Measurements from ENCODE around the gene GFI1B. TPM values are rescaled to one million over a fixed set of nuclear protein-coding genes. Genes with fewer than 3 reads are reported as not detected.
A peak's percentile ranks its signal among the peaks of the same experiment; 100 is the strongest.
"Not testable (repeated sequence)": the region's sequence is repeated elsewhere in the genome, so short reads cannot be mapped to it uniquely, and the experiment has no call there.

GFI1B gene
- total RNA-seq, 1 donor from 2014 or later: 0.52 TPM

DNA sequence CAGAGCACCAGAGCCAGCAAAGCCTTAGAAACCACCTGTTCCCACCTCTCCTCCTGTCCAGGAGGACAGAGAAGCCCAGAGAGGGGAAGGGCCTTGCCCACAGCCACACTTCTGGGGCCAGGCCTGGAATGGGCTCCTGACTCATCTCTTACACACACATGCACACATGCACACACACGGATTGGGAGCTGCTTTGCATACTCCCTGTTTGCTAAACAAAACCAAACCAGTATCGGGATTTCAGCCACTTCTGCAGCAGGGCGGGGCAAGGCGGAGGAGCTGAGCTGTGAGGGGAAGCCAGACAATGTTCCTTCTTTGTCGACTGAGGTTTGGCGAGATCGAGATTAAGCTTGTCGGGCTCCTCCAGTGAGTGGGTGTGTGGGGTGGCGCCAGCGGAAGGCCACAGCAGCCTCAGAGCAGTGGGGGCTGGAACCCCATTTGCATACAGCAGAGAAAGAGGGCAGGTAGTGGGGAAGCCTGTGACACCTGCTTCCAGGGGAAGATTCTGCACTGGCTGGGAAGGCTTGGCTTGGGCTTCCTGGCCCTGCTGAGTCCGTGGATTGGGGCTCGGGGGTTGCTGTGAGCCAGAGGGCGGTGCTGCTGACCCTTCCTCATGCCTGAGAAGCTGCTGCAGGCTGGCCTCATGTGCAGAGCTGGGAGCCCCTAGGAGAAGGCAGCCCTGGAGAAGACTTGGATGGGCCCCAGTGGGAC is 16.1 kb downstream of the GFI1B start:
- no peaks in the 10 kb centered on the region for H3K36me3 ChIP-seq
- TF ChIP-seq, protein P1, sequence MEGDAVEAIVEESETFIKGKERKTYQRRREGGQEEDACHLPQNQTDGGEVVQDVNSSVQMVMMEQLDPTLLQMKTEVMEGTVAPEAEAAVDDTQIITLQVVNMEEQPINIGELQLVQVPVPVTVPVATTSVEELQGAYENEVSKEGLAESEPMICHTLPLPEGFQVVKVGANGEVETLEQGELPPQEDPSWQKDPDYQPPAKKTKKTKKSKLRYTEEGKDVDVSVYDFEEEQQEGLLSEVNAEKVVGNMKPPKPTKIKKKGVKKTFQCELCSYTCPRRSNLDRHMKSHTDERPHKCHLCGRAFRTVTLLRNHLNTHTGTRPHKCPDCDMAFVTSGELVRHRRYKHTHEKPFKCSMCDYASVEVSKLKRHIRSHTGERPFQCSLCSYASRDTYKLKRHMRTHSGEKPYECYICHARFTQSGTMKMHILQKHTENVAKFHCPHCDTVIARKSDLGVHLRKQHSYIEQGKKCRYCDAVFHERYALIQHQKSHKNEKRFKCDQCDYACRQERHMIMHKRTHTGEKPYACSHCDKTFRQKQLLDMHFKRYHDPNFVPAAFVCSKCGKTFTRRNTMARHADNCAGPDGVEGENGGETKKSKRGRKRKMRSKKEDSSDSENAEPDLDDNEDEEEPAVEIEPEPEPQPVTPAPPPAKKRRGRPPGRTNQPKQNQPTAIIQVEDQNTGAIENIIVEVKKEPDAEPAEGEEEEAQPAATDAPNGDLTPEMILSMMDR (IDR thresholded peaks at IDR 0.05): no peak
- DNase-seq (no peak), ATAC-seq (peak; percentile 73)
- H3K4me3 ChIP-seq: no peak overlapping the region
- no peak overlapping the region for H3K27ac ChIP-seq
- intact Hi-C loops (cut with DNase I): no loop called here
- no peaks in the 10 kb centered on the region for H3K9me3 ChIP-seq
- H3K27me3 ChIP-seq: peaks cover 50% of the 10 kb centered on the region
- peaks cover 9% of the 10 kb centered on the region for H3K4me1 ChIP-seq

DNA sequence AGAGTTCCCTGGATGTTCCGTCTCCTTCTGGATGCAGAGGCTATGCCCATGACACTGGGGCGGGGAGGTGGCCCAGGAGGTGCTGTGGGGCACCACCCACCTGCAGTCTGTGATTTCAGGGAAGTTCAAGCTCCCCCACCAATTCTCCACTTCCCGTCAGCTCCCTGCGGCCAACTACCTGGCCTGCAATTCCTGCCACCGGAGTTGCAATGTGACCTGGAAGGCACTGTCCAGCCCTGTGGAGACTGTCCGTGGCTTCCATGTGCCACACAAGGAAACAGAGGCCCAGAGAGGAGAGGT is 16.6 kb downstream of the GFI1B start:
- no peak for ATAC-seq
- Histone ChIP-seq H3K27me3 (peaks cover 50% of the 10 kb centered on the region), H3K9me3 (no peaks in the 10 kb centered on the region), H3K4me1 (peaks cover 9% of the 10 kb centered on the region), H3K36me3 (no peaks in the 10 kb centered on the region), H3K4me3 (no peak overlapping the region), H3K27ac (no peak overlapping the region)
- intact Hi-C loops (cut with DNase I): no loop called here
- TF ChIP-seq, protein P1 (IDR thresholded peaks at IDR 0.05): no peak
- DNase-seq: no peak

DNA sequence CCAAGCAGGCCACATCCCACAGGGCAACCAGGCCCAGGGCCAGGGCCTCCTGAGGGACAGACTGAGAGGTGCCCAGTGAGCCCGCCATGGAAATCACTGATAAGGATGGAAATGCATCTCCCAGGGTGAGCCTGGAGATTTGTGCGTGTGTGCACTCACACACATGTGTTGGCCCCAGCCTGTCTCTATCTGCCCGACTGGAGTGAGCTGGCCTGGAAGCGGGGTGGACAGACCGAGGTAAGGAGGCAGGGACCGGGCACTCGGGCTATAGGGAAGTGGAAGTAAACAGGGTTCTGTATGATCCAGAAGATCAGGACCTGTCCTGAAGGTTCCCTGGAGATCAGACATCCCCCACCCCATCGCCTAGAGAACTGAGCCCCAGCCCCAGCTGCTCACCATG is 17.4 kb downstream of the GFI1B start:
- H3K27me3 ChIP-seq: peaks cover 47% of the 10 kb centered on the region
- intact Hi-C loops (cut with DNase I): no loop called here
- no peak for DNase-seq

DNA sequence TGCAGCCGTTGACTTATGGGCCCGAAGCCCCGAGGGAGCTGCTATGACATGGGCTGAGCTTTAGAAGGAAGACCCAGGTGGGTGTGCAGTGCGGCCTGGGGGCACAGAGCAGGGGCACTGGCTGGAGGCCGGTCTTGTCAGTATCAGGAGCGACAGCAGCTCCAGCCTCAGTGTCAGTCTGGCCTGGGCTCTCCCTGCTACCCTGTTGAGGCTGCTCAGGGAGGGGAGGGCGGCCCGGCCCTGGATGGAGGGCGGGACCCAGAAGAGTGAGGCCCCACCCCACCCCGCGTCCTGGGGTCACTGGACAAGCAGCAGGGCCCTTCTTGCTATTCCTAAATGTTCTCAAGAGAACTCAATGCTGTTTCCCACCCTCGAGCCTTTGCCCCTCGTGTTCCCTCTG is 18.0 kb downstream of the GFI1B start:
- ATAC-seq (no peak), DNase-seq (no peak)
- Histone ChIP-seq H3K27me3 (peaks cover 40% of the 10 kb centered on the region), H3K9me3 (no peaks in the 10 kb centered on the region), H3K4me1 (peaks cover 9% of the 10 kb centered on the region), H3K27ac (no peak overlapping the region), H3K4me3 (no peak overlapping the region), H3K36me3 (no peaks in the 10 kb centered on the region)
- TF ChIP-seq, protein P1 (IDR thresholded peaks at IDR 0.05): no peak
- intact Hi-C loops (cut with DNase I): no loop called here

More for the DNA sequence above, 17.4 kb downstream of the GFI1B start:
- H3K27ac ChIP-seq: no peak overlapping the region
- no peaks in the 10 kb centered on the region for H3K9me3 ChIP-seq
- no peak for ATAC-seq
- TF ChIP-seq, protein P1 (IDR thresholded peaks at IDR 0.05): no peak
- no peaks in the 10 kb centered on the region for H3K36me3 ChIP-seq
- no peak overlapping the region for H3K4me3 ChIP-seq
- peaks cover 9% of the 10 kb centered on the region for H3K4me1 ChIP-seq

DNA sequence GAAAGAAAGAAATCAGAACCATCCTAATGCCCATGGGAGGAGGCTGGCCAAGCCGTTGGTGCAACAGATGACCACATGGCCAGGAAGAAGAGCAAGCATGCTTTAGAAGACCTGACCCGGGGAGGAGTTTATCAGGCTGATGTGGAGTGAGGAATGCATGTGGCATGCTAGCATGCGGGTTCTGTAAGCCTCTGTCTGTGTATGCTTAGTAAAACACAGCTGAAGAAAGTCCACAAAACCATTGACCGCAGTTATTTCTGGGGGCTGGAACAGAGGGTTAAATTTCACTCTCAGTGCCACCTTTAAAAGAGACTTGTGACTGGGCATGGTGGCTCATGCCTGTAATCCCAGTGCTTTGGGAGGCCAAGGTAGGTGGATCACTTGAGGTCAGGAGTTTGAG is 19.1 kb downstream of the GFI1B start:
- TF ChIP-seq, protein P1 (IDR thresholded peaks at IDR 0.05): no peak
- H3K9me3 ChIP-seq: no peaks in the 10 kb centered on the region
- intact Hi-C loops (cut with DNase I): no loop called here
- peaks cover 40% of the 10 kb centered on the region for H3K27me3 ChIP-seq
- H3K27ac ChIP-seq: no peak overlapping the region
- ATAC-seq (no peak), DNase-seq (no peak)
- H3K4me3 ChIP-seq: no peak overlapping the region
- H3K36me3 ChIP-seq: no peaks in the 10 kb centered on the region
- peaks cover 9% of the 10 kb centered on the region for H3K4me1 ChIP-seq

DNA sequence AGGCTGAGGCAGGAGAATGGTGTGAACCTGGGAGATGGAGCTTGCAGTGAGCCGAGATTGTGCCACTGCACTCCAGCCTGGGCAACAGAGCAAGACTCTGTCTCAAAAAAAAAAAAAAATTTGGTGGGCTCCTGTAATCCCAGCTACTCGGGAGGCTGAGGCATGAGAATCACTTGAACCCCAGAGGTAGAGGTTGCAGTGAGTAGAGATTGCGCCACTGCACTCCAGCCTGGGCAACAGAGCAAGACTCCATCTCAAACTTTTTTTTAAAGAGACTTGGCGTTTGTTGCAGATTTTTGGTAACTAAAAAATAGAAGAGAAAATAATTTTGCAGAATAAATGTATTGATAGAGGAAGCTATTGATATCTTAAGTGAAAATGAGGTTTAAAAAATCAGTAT is 19.7 kb downstream of the GFI1B start:
- ATAC-seq; H3K4me1 ChIP-seq; H3K9me3 ChIP-seq; H3K36me3 ChIP-seq; H3K4me3 ChIP-seq; H3K27ac ChIP-seq; DNase-seq; intact Hi-C loops (cut with DNase I): not testable (repeated sequence)
- H3K27me3 ChIP-seq: peaks cover 38% of the 10 kb centered on the region
